ENCODE measurements around the gene TSPAN8. TPM values are rescaled to one million over a fixed set of nuclear protein-coding genes. Genes with fewer than 3 reads are reported as not detected.

TSPAN8 gene
- total and polyA plus RNA-seq, 10 of the 15 experiments (the other 5 are each of a cell fraction or from before 2014, with no cell fraction given), result 0.16 to 0.49 TPM; not detected in 8

GRCh38 chr12:71161591-71161990, 3.8 kb upstream of the TSPAN8 start:
- Histone ChIP-seq H3K79me2 (ENCODE audit: control insufficient read depth, insufficient read depth, low read length) (no peaks in the 10 kb centered on the region), H3K4me2 (ENCODE audit: control insufficient read depth, insufficient read depth) (no peak overlapping the region), H4K20me1 (ENCODE audit: control insufficient read depth, insufficient read depth) (no peaks in the 10 kb centered on the region), H3K4me3 (no peak overlapping the region), H3K4me1 (ENCODE audit: control insufficient read depth, insufficient read depth, low read length) (no peaks in the 10 kb centered on the region), H2AFZ (ENCODE audit: control insufficient read depth, low read depth, low read length) (no peak overlapping the region), H3K9ac (ENCODE audit: control insufficient read depth, insufficient read depth, low read length) (no peak overlapping the region), H3K27ac (ENCODE audit: control insufficient read depth, insufficient read depth) (no peak overlapping the region), H3K9me3 (replicated peaks; ENCODE audit: control insufficient read depth, insufficient read depth, low read length) (no peaks in the 10 kb centered on the region; the same call in 2 of the 3 replicates), H3K36me3 (ENCODE audit: control insufficient read depth in 2 of 2, insufficient read depth in 2 of 2, low read length in 1 of 2) (no peaks in the 10 kb centered on the region), H3K27me3 (replicated peaks in 1 of 2; ENCODE audit: control insufficient read depth in 2 of 2, insufficient read depth in 2 of 2, low read length in 1 of 2) (no peaks in the 10 kb centered on the region)
- in situ Hi-C loops (cut with MboI) (no loop called here), intact Hi-C loops (cut with micrococcal nuclease; ENCODE audit: unreplicated experiment) (no loop called here)
- 0% methylated on average over 1 of the region's 1 CpG for WGBS (ENCODE audit: insufficient coverage, insufficient replicate concordance, low lambda C conversion rate, missing lambda C conversion rate)
- DNase-seq (ENCODE audit: low read depth, low spot score) (no peak), ATAC-seq (no peak), FAIRE-seq (no peak)
- TF ChIP-seq, protein P1, sequence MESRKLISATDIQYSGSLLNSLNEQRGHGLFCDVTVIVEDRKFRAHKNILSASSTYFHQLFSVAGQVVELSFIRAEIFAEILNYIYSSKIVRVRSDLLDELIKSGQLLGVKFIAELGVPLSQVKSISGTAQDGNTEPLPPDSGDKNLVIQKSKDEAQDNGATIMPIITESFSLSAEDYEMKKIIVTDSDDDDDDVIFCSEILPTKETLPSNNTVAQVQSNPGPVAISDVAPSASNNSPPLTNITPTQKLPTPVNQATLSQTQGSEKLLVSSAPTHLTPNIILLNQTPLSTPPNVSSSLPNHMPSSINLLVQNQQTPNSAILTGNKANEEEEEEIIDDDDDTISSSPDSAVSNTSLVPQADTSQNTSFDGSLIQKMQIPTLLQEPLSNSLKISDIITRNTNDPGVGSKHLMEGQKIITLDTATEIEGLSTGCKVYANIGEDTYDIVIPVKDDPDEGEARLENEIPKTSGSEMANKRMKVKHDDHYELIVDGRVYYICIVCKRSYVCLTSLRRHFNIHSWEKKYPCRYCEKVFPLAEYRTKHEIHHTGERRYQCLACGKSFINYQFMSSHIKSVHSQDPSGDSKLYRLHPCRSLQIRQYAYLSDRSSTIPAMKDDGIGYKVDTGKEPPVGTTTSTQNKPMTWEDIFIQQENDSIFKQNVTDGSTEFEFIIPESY (IDR thresholded peaks at IDR 0.05), result no peak
- no peak for TF ChIP-seq ZNF217 (IDR thresholded peaks at IDR 0.05)
- no peak for TF ChIP-seq FOXM1 (IDR thresholded peaks at IDR 0.05; ENCODE audit: low read depth, low read length)
- TF ChIP-seq ZNF24 (IDR thresholded peaks at IDR 0.05), result no peak
- TF ChIP-seq FOS (IDR thresholded peaks at IDR 0.05; ENCODE audit: borderline replicate concordance, extremely low read depth, insufficient read length), result no peak
- TF ChIP-seq BACH1 (IDR thresholded peaks at IDR 0.05; ENCODE audit: borderline replicate concordance), result no peak
- TF ChIP-seq SIX5 (IDR thresholded peaks at IDR 0.05; ENCODE audit: low read depth, low read length, severe bottlenecking), result no peak
- TF ChIP-seq, protein P2, sequence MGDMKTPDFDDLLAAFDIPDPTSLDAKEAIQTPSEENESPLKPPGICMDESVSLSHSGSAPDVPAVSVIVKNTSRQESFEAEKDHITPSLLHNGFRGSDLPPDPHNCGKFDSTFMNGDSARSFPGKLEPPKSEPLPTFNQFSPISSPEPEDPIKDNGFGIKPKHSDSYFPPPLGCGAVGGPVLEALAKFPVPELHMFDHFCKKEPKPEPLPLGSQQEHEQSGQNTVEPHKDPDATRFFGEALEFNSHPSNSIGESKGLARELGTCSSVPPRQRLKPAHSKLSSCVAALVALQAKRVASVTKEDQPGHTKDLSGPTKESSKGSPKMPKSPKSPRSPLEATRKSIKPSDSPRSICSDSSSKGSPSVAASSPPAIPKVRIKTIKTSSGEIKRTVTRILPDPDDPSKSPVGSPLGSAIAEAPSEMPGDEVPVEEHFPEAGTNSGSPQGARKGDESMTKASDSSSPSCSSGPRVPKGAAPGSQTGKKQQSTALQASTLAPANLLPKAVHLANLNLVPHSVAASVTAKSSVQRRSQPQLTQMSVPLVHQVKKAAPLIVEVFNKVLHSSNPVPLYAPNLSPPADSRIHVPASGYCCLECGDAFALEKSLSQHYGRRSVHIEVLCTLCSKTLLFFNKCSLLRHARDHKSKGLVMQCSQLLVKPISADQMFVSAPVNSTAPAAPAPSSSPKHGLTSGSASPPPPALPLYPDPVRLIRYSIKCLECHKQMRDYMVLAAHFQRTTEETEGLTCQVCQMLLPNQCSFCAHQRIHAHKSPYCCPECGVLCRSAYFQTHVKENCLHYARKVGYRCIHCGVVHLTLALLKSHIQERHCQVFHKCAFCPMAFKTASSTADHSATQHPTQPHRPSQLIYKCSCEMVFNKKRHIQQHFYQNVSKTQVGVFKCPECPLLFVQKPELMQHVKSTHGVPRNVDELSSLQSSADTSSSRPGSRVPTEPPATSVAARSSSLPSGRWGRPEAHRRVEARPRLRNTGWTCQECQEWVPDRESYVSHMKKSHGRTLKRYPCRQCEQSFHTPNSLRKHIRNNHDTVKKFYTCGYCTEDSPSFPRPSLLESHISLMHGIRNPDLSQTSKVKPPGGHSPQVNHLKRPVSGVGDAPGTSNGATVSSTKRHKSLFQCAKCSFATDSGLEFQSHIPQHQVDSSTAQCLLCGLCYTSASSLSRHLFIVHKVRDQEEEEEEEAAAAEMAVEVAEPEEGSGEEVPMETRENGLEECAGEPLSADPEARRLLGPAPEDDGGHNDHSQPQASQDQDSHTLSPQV (IDR thresholded peaks at IDR 0.05), result no peak
- no peak for TF ChIP-seq KDM1A (IDR thresholded peaks at IDR 0.05; ENCODE audit: borderline replicate concordance)
- no peak for TF ChIP-seq SMAD5 (IDR thresholded peaks at IDR 0.05; ENCODE audit: low read depth)
- no peak for TF ChIP-seq MEF2A (IDR thresholded peaks at IDR 0.05; ENCODE audit: insufficient read depth, low read depth, low read length)
- no peak for TF ChIP-seq ZNF274 (IDR thresholded peaks at IDR 0.05; ENCODE audit: insufficient read depth, insufficient read length)
- no peak for TF ChIP-seq SMARCA5 (IDR thresholded peaks at IDR 0.05)
- TF ChIP-seq LARP7 (IDR thresholded peaks at IDR 0.05), result no peak
- TF ChIP-seq HDAC2 (IDR thresholded peaks at IDR 0.05), result no peak
- no peak for TF ChIP-seq BHLHE40 (IDR thresholded peaks at IDR 0.05; ENCODE audit: borderline replicate concordance in 1 of 2, low read depth in 2 of 2, low read length in 1 of 2)
- POLR2A ChIA-PET, result no interaction called here
- RAD21 ChIA-PET (ENCODE audit: unreplicated experiment), result no interaction called here
- SMC1A ChIA-PET (ENCODE audit: uncharacterized antibody, unreplicated experiment), result no interaction called here
- BruUV-seq (replicated peaks), result no TSS peak
- CTCF ChIA-PET, result no interaction called here
